ENCODE results near the gene ATP2B2. TPM values are rescaled to one million over a fixed set of nuclear protein-coding genes. Genes with fewer than 3 reads are reported as not detected.
A peak's percentile ranks its signal among the peaks of the same experiment; 100 is the strongest.

Gene ATP2B2
- total and polyA plus RNA-seq, 8 donors: 0.01 to 0.18 (median 0.06) TPM; not detected in 1

DNA sequence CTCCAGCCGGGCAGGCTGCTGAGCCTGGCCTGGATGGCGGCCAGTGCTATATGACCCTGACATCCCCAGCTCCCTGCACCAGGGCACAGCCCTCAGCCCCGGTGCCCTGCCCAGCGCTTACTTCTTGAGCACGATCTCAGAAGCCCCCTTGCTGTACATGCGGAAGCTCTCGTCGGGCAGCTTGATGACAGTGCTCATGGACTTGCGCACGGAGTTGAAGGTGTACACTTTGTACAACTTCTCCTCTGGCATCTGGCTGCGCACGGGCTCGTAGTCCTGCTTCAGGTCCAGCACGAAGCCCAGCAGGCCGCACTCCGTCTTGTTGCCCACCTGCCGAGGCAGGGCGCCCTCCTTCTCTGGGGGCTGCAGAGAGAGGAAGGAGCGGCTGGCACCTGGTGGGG is 145.6 kb downstream of the ATP2B2 start:
- Histone ChIP-seq H3K4me3 (no peak overlapping the region), H3K36me3 (no peaks in the 10 kb centered on the region), H3K9me3 (peaks cover 0 to 3% of the 10 kb centered on the region in 2 donors), H3K27me3 (peaks cover 0 to 7% of the 10 kb centered on the region in 2 donors), H3K27ac (no peak overlapping the region), H3K4me1 (no peaks in the 10 kb centered on the region)
- DNase-seq (peak in 1 of 4 donors; percentile 73), ATAC-seq (no peak)
- no peak for TF ChIP-seq CTCF (IDR thresholded peaks at IDR 0.05)
- intact Hi-C loops (cut with DNase I): no loop called here

- H3K36me3 ChIP-seq: no peaks in the 10 kb centered on the region
- H3K4me1 ChIP-seq: peaks cover 0 to 4% of the 10 kb centered on the region in 2 donors
- peaks cover 0 to 3% of the 10 kb centered on the region in 2 donors for H3K9me3 ChIP-seq
- H3K27me3 ChIP-seq: peaks cover 0 to 7% of the 10 kb centered on the region in 2 donors
- TF ChIP-seq CTCF (IDR thresholded peaks at IDR 0.05): no peak
- DNase-seq (peak in 1 of 4 donors; percentile 65), ATAC-seq (no peak)
- intact Hi-C loops (cut with DNase I): no loop called here
- no peak overlapping the region for H3K27ac ChIP-seq
- H3K4me3 ChIP-seq: no peak overlapping the region
Observed at GRCh38 chr3:10358309-10358980, 146.9 kb downstream of the ATP2B2 start.

GRCh38 chr3:10357592-10358308 is 147.6 kb downstream of the ATP2B2 start:
- H3K4me3 ChIP-seq: no peak overlapping the region
- intact Hi-C loops (cut with DNase I): no loop called here
- H3K4me1 ChIP-seq: peaks cover 0 to 4% of the 10 kb centered on the region in 2 donors
- peaks cover 0 to 7% of the 10 kb centered on the region in 2 donors for H3K27me3 ChIP-seq
- no peak overlapping the region for H3K27ac ChIP-seq
- no peak for TF ChIP-seq CTCF (IDR thresholded peaks at IDR 0.05)
- H3K9me3 ChIP-seq: no peaks in the 10 kb centered on the region
- H3K36me3 ChIP-seq: no peaks in the 10 kb centered on the region
- DNase-seq (peak in 2 of 4 donors; percentile 26 to 52), ATAC-seq (no peak)

DNA sequence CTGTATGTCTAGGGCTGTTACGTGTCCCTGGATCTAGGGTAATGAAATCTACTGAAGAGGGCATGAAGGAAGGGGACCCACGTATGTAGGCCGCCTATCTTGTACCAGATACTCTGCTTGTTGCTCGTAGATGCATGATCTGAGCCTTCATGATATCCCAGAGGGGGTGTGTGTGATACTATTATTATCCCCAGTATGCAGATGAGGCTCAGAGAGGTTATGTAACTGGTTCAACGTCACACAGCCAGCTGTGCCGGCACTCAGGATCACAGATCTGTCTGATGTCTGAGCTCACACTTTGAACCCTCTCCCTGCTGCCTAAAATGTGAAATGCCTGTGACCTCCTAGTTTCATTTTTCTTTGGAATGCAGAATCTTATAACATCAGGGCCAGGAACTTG is 148.3 kb downstream of the ATP2B2 start:
- H3K27ac ChIP-seq: no peak overlapping the region
- ATAC-seq (no peak), DNase-seq (no peak)
- H3K36me3 ChIP-seq: no peaks in the 10 kb centered on the region
- H3K9me3 ChIP-seq: no peaks in the 10 kb centered on the region
- intact Hi-C loops (cut with DNase I): no loop called here
- TF ChIP-seq CTCF (IDR thresholded peaks at IDR 0.05): no peak
- H3K27me3 ChIP-seq: peaks cover 0 to 9% of the 10 kb centered on the region in 2 donors
- H3K4me1 ChIP-seq: peaks cover 0 to 4% of the 10 kb centered on the region in 2 donors
- H3K4me3 ChIP-seq: no peak overlapping the region

DNA sequence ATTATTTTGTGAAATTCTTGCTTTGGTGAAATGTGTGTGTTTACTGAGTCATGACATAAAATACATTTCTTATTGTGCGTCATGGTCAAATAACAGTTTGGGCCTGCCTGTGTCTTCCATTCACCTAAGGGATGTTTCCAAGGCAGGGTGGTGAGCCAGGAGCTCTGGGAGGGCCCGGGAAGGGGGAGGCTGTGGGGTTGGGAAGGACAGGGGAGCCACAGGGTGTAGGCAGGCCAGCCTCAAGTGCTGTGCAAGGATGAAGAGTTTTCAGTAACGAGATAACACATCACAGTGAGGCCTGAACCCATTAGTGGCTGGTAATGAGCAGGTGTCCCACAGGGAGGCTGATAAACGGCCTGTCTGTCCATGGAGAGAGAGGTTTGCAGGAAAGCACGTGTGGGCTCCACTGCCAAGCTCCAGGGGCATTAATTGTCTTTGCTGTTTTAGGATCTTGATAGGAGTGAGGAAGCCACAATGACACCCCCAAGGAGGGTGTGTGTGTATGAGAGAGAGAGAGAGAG is 148.9 kb downstream of the ATP2B2 start:
- Histone ChIP-seq H3K27ac (no peak overlapping the region), H3K4me1 (peaks cover 0 to 4% of the 10 kb centered on the region in 2 donors), H3K27me3 (peaks cover 0 to 15% of the 10 kb centered on the region in 2 donors), H3K4me3 (no peak overlapping the region), H3K36me3 (no peaks in the 10 kb centered on the region), H3K9me3 (no peaks in the 10 kb centered on the region)
- TF ChIP-seq CTCF (IDR thresholded peaks at IDR 0.05): no peak
- no peak for ATAC-seq
- intact Hi-C loops (cut with DNase I): no loop called here
- peak in 1 of 4 donors; percentile 54 for DNase-seq

Measured in left lung (tissue), 10 donors.